GM20000 (cell line): ENCODE results near the gene PRIM1.

Experiments used
- DNase-seq: peaks from one replicate; pipeline ENCODE4 v3.0.0; 2012; ENCODE audit warnings: low spot score
- TF ChIP-seq, protein P1 (sequence below): IDR thresholded peaks from 2 replicates; pipeline ENCODE4 v1.5.1; 2012; ENCODE audit warnings: mild to moderate bottlenecking, control low read depth; ENCODE audit errors: extremely low read depth, missing control alignments

Gene PRIM1

GRCh38 chr12:56720731-56721151, 31.4 kb downstream of the PRIM1 start:
- TF ChIP-seq, protein P1, sequence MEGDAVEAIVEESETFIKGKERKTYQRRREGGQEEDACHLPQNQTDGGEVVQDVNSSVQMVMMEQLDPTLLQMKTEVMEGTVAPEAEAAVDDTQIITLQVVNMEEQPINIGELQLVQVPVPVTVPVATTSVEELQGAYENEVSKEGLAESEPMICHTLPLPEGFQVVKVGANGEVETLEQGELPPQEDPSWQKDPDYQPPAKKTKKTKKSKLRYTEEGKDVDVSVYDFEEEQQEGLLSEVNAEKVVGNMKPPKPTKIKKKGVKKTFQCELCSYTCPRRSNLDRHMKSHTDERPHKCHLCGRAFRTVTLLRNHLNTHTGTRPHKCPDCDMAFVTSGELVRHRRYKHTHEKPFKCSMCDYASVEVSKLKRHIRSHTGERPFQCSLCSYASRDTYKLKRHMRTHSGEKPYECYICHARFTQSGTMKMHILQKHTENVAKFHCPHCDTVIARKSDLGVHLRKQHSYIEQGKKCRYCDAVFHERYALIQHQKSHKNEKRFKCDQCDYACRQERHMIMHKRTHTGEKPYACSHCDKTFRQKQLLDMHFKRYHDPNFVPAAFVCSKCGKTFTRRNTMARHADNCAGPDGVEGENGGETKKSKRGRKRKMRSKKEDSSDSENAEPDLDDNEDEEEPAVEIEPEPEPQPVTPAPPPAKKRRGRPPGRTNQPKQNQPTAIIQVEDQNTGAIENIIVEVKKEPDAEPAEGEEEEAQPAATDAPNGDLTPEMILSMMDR = no peak
- no peak for DNase-seq

DNA sequence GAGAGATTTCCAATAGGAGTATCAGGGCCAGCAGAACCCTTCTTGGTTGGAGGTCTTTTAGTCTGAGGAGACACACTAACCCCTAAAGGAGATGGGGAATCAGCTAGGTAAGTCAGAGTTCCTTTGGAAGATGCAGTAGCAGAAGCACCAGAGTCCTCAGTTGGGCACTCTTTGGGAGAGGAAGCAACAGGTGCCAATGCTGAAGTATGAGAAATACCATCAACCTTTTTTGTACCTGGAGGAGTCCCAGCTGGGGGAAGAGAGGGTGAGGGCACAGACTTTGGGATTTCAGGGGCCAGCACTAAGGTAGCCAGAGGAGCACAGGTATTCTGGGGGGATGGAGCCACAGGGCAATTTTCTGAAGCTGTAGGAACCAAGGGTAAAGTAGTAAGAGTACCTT, 33.1 kb downstream of the PRIM1 start:
- TF ChIP-seq, protein P1 = no peak
- DNase-seq = no peak

DNA sequence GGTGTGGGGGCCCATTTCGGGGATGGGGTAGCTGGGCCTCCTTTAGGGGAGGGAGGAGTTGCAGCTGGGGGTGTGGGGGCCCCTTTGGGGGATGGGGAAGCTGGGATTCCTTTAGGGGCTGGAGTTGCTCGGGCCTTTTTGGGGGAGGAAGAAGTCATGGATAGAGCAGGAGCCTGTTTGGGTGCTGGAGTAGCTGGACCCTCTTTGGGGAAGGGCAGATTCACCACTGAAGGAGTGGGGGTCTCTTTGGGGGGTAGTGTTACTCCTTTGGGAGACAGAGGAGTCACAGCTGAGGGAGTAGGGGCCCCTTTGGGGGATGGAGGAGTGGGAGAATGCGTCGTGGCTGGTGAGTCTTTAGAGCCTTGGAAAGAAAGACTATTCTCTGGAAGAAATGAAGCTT, 33.5 kb downstream of the PRIM1 start:
- DNase-seq = no peak
- TF ChIP-seq, protein P1 = no peak

DNA sequence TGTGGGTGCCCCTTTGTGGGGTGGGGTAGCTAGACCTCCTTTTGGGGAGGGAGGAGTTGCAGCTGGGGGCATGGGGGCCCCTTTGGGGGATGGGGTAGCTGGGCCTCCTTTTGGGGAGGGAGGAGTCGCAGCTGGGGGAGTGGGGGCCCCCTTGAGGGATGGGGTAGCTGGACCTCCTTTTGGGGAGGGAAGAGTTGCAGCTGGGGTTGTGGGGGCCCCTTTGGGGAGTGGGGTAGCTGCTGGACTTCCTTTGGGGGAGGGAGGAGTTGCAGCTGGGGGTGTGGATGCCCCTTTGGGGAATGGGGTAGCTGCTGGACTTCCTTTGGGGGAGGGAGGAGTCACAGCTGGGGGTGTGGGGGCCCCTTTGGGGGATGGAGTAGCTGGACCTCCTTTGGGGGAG, 34.0 kb downstream of the PRIM1 start:
- TF ChIP-seq, protein P1 = no peak
- no peak for DNase-seq

- TF ChIP-seq, protein P1 = no peak
- no peak for DNase-seq
Observed at GRCh38 chr12:56716933-56717880, 34.9 kb downstream of the PRIM1 start.

DNA sequence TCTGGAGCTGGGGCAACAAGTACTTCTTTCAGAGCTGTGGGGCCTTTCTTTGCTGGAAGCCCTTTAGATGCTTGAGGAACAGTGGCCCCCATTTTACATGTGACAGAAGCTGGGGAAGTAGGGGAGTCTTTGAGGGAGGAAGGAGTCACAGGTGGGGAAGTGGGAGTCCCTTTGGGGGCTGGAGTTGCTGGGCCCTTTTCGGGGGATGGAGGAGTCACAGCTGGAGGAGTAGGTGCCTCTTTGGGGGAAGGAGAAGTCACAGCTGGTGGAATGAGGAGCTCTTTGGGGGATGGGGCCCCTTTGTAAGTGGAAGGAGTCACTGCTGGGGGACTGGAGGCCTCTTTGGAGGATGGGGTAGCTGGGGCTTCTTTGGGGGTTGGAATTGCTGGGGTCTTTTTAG, 35.7 kb downstream of the PRIM1 start:
- DNase-seq = no peak
- TF ChIP-seq, protein P1 = no peak

DNA sequence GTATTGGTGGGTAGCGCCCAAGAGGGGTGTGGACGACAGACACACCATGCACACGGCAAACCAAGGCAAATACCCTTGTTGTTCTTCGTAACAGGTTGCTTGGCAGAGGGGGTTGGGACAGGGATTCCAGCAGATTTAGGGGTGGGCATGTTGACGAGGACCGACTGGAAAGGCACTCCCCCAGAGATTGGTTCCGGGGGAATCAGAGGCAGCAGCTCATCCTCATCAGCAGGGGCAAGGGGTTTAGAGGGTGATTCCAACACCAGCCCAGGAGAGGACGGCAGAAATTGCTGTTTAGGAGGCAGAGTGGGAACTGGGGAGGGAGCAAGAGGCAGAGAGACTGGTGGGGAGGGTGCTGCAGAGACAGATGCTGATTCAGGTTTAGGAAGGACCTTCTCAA, 36.3 kb downstream of the PRIM1 start:
- no peak for DNase-seq
- TF ChIP-seq, protein P1 = no peak
